Right lobe of liver (tissue), 6 donors: ENCODE results near the gene SYCP2. TPM values are rescaled to one million over a fixed set of nuclear protein-coding genes. Genes with fewer than 3 reads are reported as not detected.

Experiments
- ATAC-seq, 4 donors: fragments of 200-7000 bp; cut with Tn5 transposase; one replicate each; pipeline ENCODE4 v1.9.1; 2020; ENCODE audit warnings: mild to moderate bottlenecking in 4 of 4, moderate library complexity in 4 of 4
- DNase-seq, 3 donors: peaks; one replicate each; pipeline ENCODE4 v3.0.0-alpha.2; 2020
- H3K27ac ChIP-seq, 3 donors: fragments of 200-600 bp; one replicate each; pipeline ENCODE4 v1.8.0; 2022
- H3K27me3 ChIP-seq, 2 donors: fragments of 200-600 bp; one replicate each; pipeline ENCODE4 v1.8.0; 2022
- H3K36me3 ChIP-seq, 4 donors: fragments of 200-600 bp; sonication (generic) in 1 of 4; one replicate each; pipeline versions ENCODE4 v1.5.1 to v1.8.0; 2017 to 2022; ENCODE audit warnings: control low read depth in 1 of 4
- H3K4me1 ChIP-seq, 4 donors: fragments of 200-600 bp; sonication (generic) in 1 of 4; one replicate each; pipeline versions ENCODE4 v1.5.1 to v1.8.0; 2017 to 2022; ENCODE audit warnings: control low read depth in 1 of 4
- H3K4me3 ChIP-seq, 3 donors: fragments of 200-600 bp; one replicate each; pipeline ENCODE4 v1.8.0; 2022
- H3K9me3 ChIP-seq, 4 donors: fragments of 200-600 bp; sonication (generic) in 1 of 4; one replicate each; pipeline versions ENCODE4 v1.5.1 to v1.8.0; 2017 to 2022; ENCODE audit warnings: control low read depth in 1 of 4
- POLR2A ChIP-seq: fragments of 450-650 bp; IDR thresholded peaks from one replicate; pipeline ENCODE4 v1.6.1; 2017; ENCODE audit warnings: antibody characterized with exemption, mild to moderate bottlenecking
- WGBS: methylation state at CpG from one replicate; pipeline ENCODE4 v1.1.6; 2018; ENCODE audit warnings: low coverage, low lambda C conversion rate; ENCODE audit not compliant: insufficient coverage; ENCODE audit errors: missing lambda C conversion rate; 5-methylcytosine and 5-hydroxymethylcytosine counted together
- intact Hi-C, 2 donors: fragments of 100-400 bp; cut with DNase I; formaldehyde crosslinking; loops; one replicate each; pipeline versions ENCODE4 v1.11.2 to v1.14.1; 2022
- total RNA-seq, 6 experiments: library from RNA; depleted of rRNA in 2 of 6; stranded (reverse); fragments of >200 nt in 2 of 6; fragmentation: NEBNext Ultra II Directional in 3 of 6; extraction: Animal tissue kit (Norgen Biotek cat#: 25700) in 3 of 6; gene quantifications; one replicate each; pipeline versions ENCODE4 v1.1.0 to v1.2.4, GENCODE V29; 2016 to 2023
- TF ChIP-seq, protein P1 (sequence below), 4 donors: fragments of 200-600 bp in 3 of 4; fragments of 450-650 bp in 1 of 4; IDR thresholded peaks; one replicate each; pipeline versions ENCODE4 v1.5.1 to v1.8.0; 2016 to 2022; ENCODE audit warnings: antibody characterized with exemption in 4 of 4, mild to moderate bottlenecking in 2 of 4
- donor health status: DM: no; HTN: yes; CAD: no.
- donor health status: DM: no; HTN: no; CAD: no.
- donor health status: DM: no; HTN: no; CAD: no.
- donor health status: DM: no; HTN: yes; CAD: no.
- donor health status: DM: no; HTN: yes; CAD: no.

SYCP2 gene
- total RNA-seq, 6 experiments from 2014 or later = 0.18 to 0.95 (median 0.63) TPM

DNA sequence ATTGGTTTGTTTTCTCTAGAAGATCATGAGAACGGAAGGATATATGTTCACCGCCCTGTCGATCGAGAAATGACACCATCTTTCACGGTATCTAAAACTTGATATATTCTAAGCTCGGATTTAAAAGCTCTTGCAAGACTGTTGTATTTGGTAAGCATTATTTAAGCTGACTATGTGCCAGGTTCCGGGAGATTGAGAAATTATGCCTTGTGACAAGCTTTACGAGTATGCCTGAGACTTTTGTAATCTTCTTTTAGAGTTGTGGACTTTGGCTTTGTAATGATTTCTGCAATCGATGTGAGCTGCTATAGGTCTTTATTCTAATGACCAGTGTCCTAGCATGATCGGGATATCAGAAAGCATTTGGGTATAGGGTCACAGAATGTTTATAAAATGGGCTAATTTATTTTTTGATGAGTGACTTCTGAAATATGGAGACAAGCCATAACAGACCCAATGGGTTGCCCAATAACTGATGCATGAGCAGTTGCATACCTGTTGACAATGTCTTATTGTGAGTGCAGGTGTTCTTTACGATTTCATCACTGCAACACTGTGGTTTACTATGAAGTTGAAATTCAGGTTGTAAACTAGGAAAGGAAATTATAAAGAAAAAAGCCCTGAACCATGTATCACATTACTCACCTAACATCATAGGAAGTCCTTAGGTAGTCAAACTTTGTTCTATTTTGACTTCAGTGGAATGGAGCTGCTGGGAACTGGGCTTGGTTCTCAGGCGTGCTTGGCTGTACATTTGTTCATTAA is 38.8 kb upstream of the SYCP2 start:
- Histone ChIP-seq H3K4me1 (peaks cover 0 to 13% (median 0%) of the 10 kb centered on the region in 4 donors), H3K27ac (no peak overlapping the region), H3K36me3 (no peaks in the 10 kb centered on the region), H3K4me3 (no peak overlapping the region), H3K27me3 (peaks cover 0 to 3% of the 10 kb centered on the region in 2 donors), H3K9me3 (no peaks in the 10 kb centered on the region)
- DNase-seq (no peak), ATAC-seq (peak in 3 of 4 donors; percentile 57 to 81 (median 76))
- intact Hi-C loops = no loop called here
- TF ChIP-seq, protein P1, sequence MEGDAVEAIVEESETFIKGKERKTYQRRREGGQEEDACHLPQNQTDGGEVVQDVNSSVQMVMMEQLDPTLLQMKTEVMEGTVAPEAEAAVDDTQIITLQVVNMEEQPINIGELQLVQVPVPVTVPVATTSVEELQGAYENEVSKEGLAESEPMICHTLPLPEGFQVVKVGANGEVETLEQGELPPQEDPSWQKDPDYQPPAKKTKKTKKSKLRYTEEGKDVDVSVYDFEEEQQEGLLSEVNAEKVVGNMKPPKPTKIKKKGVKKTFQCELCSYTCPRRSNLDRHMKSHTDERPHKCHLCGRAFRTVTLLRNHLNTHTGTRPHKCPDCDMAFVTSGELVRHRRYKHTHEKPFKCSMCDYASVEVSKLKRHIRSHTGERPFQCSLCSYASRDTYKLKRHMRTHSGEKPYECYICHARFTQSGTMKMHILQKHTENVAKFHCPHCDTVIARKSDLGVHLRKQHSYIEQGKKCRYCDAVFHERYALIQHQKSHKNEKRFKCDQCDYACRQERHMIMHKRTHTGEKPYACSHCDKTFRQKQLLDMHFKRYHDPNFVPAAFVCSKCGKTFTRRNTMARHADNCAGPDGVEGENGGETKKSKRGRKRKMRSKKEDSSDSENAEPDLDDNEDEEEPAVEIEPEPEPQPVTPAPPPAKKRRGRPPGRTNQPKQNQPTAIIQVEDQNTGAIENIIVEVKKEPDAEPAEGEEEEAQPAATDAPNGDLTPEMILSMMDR (IDR thresholded peaks at IDR 0.05) = no peak
- TF ChIP-seq POLR2A = no peak
- WGBS = 47% methylated on average over 12 of the region's 12 CpGs

DNA sequence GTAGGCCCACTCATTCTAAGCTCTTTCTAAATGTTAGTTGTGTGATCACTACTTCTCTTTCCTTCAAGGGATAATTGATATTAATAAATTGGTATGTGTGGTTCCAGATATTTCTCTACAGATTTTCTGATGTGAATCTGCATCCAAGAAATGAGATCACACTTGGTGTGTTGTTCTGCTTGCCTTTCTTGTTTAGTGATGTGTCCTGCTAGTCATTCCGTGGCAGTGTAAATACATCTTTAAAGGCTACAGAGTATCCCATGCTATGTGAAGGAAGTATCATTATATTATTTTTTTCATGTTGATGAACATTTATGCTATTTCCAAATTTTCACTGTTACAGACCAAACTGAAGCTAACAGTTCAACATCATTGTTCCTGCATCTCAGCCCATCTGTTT is 38.0 kb upstream of the SYCP2 start:
- Histone ChIP-seq H3K9me3 (no peaks in the 10 kb centered on the region), H3K27ac (no peak overlapping the region), H3K27me3 (peaks cover 0 to 3% of the 10 kb centered on the region in 2 donors), H3K4me1 (peaks cover 0 to 13% (median 0%) of the 10 kb centered on the region in 4 donors), H3K36me3 (no peaks in the 10 kb centered on the region), H3K4me3 (no peak overlapping the region)
- intact Hi-C loops = no loop called here
- WGBS = 100% methylated on average over 1 of the region's 1 CpG
- no peak for DNase-seq
- no peak for ATAC-seq
- TF ChIP-seq, protein P1 (IDR thresholded peaks at IDR 0.05) = no peak
- no peak for TF ChIP-seq POLR2A

DNA sequence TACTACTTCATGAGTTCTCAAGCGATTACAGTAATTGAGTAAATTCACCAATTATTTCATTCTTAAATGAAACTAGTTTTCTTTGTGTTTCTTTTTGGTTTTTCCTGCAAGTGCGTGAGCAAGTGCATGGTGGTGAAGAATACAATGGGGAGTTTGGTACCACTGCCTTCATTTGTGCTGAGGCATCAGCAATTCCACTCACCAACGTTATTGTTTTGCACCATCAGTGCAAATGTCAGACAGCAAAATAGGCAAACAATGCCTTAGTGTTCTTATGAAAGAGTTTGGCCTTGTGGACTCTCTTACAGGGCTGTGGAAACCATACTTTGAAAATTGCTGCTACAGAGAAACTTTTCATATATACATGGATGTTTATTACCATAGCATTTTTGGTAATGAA is 33.0 kb upstream of the SYCP2 start:
- no peaks in the 10 kb centered on the region for H3K9me3 ChIP-seq
- 74% methylated on average over 3 of the region's 3 CpGs for WGBS
- TF ChIP-seq POLR2A = no peak
- TF ChIP-seq, protein P1 (IDR thresholded peaks at IDR 0.05) = no peak
- no peak overlapping the region for H3K4me3 ChIP-seq
- H3K27me3 ChIP-seq = peaks cover 0 to 3% of the 10 kb centered on the region in 2 donors
- H3K27ac ChIP-seq = no peak overlapping the region
- peaks cover 0 to under 1% (median 0%) of the 10 kb centered on the region in 4 donors for H3K4me1 ChIP-seq
- H3K36me3 ChIP-seq = no peaks in the 10 kb centered on the region
- ATAC-seq (no peak), DNase-seq (no peak)
- intact Hi-C loops = no loop called here

DNA sequence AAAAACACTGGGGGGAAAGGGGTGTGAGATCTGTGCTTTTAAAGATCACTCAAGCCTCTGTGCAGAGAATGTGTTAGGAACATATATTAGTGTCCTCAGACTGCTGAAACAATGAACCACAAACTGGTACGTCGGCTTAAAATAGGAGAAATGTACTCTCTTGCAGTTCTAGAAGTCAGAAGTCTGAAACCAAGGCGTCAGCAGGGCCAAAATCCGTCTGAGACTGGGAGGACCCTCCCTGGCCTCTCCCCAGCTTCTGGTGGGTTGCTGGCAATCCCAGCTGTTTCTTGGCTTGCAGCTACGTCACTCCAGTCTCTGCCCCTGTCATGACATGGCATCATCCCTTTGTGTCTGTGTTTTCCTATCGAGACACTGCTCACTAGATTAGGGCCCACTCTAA is 28.7 kb upstream of the SYCP2 start:
- no peak overlapping the region for H3K27ac ChIP-seq
- 95% methylated on average over 3 of the region's 6 CpGs for WGBS
- no peak for ATAC-seq
- no peak for DNase-seq
- H3K4me1 ChIP-seq = no peaks in the 10 kb centered on the region
- no peaks in the 10 kb centered on the region for H3K27me3 ChIP-seq
- no peaks in the 10 kb centered on the region for H3K36me3 ChIP-seq
- no peak overlapping the region for H3K4me3 ChIP-seq
- no peaks in the 10 kb centered on the region for H3K9me3 ChIP-seq
- TF ChIP-seq POLR2A = no peak
- TF ChIP-seq, protein P1 (IDR thresholded peaks at IDR 0.05) = no peak
- intact Hi-C loops = no loop called here
